Smooth muscle cell (in vitro differentiated cells): Measurements from ENCODE around the gene FOXN1. TPM values are rescaled to one million over a fixed set of nuclear protein-coding genes. Genes with fewer than 3 reads are reported as not detected.

ENCODE experiments used
- DNase-seq: peaks from one replicate; lab custom pipeline; 2025; ENCODE audit not compliant: unreplicated experiment; lab: John Stamatoyannopoulos, UW
- H2AFZ ChIP-seq: fragments of 200-600 bp; sonication (generic); 2 replicates; pipeline ENCODE4 v1.6.0; 2016; ENCODE audit warnings: antibody characterized with exemption, low read depth, mild to moderate bottlenecking
- H3F3A ChIP-seq: fragments of 200-600 bp; sonication (generic); 2 replicates; pipeline ENCODE4 v1.6.0; 2017; ENCODE audit warnings: antibody characterized with exemption, low read depth
- H3K27ac ChIP-seq: fragments of 200-600 bp; sonication (generic); 2 replicates; pipeline ENCODE4 v1.5.1; 2016; ENCODE audit warnings: low read depth, mild to moderate bottlenecking
- H3K27me3 ChIP-seq: fragments of 200-600 bp; sonication (generic); 2 replicates; pipeline ENCODE4 v1.6.1; 2016; ENCODE audit warnings: low read depth, mild to moderate bottlenecking
- H3K36me3 ChIP-seq: fragments of 200-600 bp; sonication (generic); 2 replicates; pipeline ENCODE4 v1.5.1; 2016; ENCODE audit warnings: low read depth
- H3K4me1 ChIP-seq: fragments of 200-600 bp; sonication (generic); 2 replicates; pipeline ENCODE4 v1.5.1; 2016; ENCODE audit warnings: low read depth
- H3K4me2 ChIP-seq: fragments of 200-600 bp; sonication (generic); 2 replicates; pipeline ENCODE4 v1.6.0; 2016; ENCODE audit warnings: mild to moderate bottlenecking
- H3K4me3 ChIP-seq: fragments of 200-600 bp; sonication (generic); 2 replicates; pipeline ENCODE4 v1.5.1; 2016; ENCODE audit warnings: mild to moderate bottlenecking
- H3K79me2 ChIP-seq: fragments of 200-600 bp; sonication (generic); 2 replicates; pipeline ENCODE4 v1.6.0; 2016; ENCODE audit warnings: low read depth, mild to moderate bottlenecking
- H3K9ac ChIP-seq: fragments of 200-600 bp; sonication (generic); 2 replicates; pipeline ENCODE4 v1.6.0; 2016; ENCODE audit warnings: low read depth
- H3K9me3 ChIP-seq: fragments of 200-600 bp; sonication (generic); replicated peaks from 2 replicates; pipeline ENCODE4 v1.5.1; 2016; ENCODE audit warnings: low read depth
- H4K20me1 ChIP-seq: fragments of 200-600 bp; sonication (generic); 2 replicates; pipeline ENCODE4 v1.6.0; 2016; ENCODE audit warnings: low read depth
- WGBS: methylation state at CpG from one replicate; pipeline ENCODE4 v1.1.7; 2016; ENCODE audit warnings: low lambda C conversion rate; 5-methylcytosine and 5-hydroxymethylcytosine counted together
- polyA plus RNA-seq: library from polyadenylated mRNA; unstranded; fragments of >200 nt; fragmentation: Nextera tagmentation; extraction: Ambion mirVana; gene quantifications from 2 replicates; pipeline ENCODE4 v1.2.1, GENCODE V29; 2016
- total RNA-seq: library from RNA; depleted of rRNA; stranded (reverse); fragments of >200 nt; gene quantifications from 2 replicates; pipeline ENCODE4 v1.2.3, GENCODE V29; 2014
- TF ChIP-seq, protein P1 (sequence below): fragments of 200-600 bp; sonication (generic); IDR thresholded peaks from 2 replicates; pipeline ENCODE4 v1.5.1; 2017; ENCODE audit warnings: borderline replicate concordance, mild to moderate bottlenecking, antibody characterized with exemption; ENCODE audit not compliant: insufficient read depth, poor library complexity, severe bottlenecking

FOXN1 gene
- total and polyA plus RNA-seq, 2 experiments from 2014 or later = 0.36 TPM; not detected in 1

DNA sequence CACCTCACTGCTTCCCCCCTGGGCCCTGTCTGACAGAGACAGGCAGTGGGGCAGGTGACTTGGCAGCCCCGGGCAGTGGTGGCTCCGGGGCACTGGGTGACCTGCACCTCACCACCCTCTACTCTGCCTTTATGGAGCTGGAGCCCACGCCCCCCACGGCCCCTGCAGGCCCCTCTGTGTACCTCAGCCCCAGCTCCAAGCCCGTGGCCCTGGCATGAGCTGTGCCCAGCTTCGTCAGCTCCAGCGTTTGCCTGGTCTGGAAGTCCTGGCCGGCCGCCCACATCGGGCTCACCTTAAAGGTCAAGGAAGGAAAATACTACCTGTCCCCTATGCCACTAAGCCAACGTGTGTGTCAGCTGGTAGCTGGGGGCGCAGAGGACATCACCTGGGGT is 31.1 kb downstream of the FOXN1 start:
- Histone ChIP-seq H4K20me1 (no peaks in the 10 kb centered on the region), H3K4me1 (no peaks in the 10 kb centered on the region), H3K79me2 (no peaks in the 10 kb centered on the region), H2AFZ (no peak overlapping the region), H3K4me3 (no peak overlapping the region), H3K27ac (no peak overlapping the region), H3K4me2 (no peak overlapping the region), H3K9ac (no peak overlapping the region), H3F3A (no peaks in the 10 kb centered on the region), H3K36me3 (no peaks in the 10 kb centered on the region), H3K9me3 (no peaks in the 10 kb centered on the region), H3K27me3 (no peaks in the 10 kb centered on the region)
- 86% methylated on average over 10 of the region's 12 CpGs for WGBS
- DNase-seq = no peak
- TF ChIP-seq, protein P1, sequence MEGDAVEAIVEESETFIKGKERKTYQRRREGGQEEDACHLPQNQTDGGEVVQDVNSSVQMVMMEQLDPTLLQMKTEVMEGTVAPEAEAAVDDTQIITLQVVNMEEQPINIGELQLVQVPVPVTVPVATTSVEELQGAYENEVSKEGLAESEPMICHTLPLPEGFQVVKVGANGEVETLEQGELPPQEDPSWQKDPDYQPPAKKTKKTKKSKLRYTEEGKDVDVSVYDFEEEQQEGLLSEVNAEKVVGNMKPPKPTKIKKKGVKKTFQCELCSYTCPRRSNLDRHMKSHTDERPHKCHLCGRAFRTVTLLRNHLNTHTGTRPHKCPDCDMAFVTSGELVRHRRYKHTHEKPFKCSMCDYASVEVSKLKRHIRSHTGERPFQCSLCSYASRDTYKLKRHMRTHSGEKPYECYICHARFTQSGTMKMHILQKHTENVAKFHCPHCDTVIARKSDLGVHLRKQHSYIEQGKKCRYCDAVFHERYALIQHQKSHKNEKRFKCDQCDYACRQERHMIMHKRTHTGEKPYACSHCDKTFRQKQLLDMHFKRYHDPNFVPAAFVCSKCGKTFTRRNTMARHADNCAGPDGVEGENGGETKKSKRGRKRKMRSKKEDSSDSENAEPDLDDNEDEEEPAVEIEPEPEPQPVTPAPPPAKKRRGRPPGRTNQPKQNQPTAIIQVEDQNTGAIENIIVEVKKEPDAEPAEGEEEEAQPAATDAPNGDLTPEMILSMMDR = no peak

DNA sequence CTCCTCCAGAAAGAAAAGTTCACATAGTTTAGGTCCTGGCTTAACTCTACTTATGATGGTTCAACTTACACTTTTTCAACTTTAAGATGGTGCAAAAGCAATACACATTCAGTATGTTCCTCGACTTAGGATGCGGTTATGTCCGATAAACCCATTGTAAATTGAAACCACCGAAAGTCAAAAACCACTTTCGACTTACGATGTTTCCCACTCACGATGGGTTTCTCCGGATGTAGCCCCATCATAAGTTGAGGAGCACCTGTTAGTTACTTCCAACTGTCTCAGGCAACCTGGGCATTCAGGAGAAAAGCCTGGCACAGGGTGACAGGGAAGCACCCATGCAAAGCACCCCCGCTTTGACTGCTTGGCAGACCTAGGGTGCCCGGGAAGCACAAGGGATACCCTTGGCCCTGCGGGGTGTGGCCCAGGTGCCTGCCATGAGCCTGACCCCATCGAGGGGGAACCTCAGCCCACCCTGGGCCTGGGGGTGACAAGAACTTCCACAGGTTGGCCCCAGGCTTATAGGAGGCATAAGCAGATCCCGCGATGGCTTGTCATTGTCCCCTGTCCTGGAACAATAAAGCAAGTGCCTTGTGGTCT is 32.2 kb downstream of the FOXN1 start:
- Histone ChIP-seq H3K27ac (no peak overlapping the region), H3K9me3 (no peaks in the 10 kb centered on the region), H3K4me1 (no peaks in the 10 kb centered on the region), H3K36me3 (no peaks in the 10 kb centered on the region), H3K79me2 (no peaks in the 10 kb centered on the region), H4K20me1 (no peaks in the 10 kb centered on the region), H3K9ac (no peak overlapping the region), H3F3A (no peaks in the 10 kb centered on the region), H3K4me2 (no peak overlapping the region), H2AFZ (no peak overlapping the region), H3K27me3 (no peaks in the 10 kb centered on the region), H3K4me3 (no peak overlapping the region)
- no peak for DNase-seq
- TF ChIP-seq, protein P1 = no peak
- 94% methylated on average over 14 of the region's 14 CpGs for WGBS

GRCh38 chr17:28540231-28540630 is 34.1 kb downstream of the FOXN1 start:
- no peak for DNase-seq
- H3F3A ChIP-seq = no peaks in the 10 kb centered on the region
- H3K27ac ChIP-seq = no peak overlapping the region
- no peak overlapping the region for H3K4me3 ChIP-seq
- no peak overlapping the region for H2AFZ ChIP-seq
- H3K27me3 ChIP-seq = no peaks in the 10 kb centered on the region
- TF ChIP-seq, protein P1 = no peak
- H3K4me2 ChIP-seq = no peak overlapping the region
- no peaks in the 10 kb centered on the region for H3K36me3 ChIP-seq
- no peak overlapping the region for H3K9ac ChIP-seq
- H3K9me3 ChIP-seq = no peaks in the 10 kb centered on the region
- no peaks in the 10 kb centered on the region for H3K4me1 ChIP-seq
- no peaks in the 10 kb centered on the region for H4K20me1 ChIP-seq
- WGBS = 87% methylated on average over 4 of the region's 4 CpGs
- no peaks in the 10 kb centered on the region for H3K79me2 ChIP-seq

DNA sequence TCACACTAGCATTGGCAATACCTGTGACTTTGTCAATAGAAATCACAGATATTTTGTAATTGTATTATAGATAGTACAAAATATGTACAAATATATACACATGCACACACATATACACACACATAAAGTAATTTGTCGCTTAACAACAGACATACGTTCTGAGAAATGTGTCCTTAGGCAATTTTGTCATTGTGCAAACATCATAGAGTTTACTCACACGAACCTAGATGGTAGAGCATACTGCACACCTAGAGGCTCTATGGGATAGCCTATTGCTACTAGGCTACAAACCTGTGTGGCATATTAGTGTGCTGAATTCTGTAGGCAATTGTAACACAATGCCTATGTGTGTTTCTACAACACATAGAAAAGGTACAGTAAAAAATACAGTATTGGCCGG is 35.3 kb downstream of the FOXN1 start:
- TF ChIP-seq, protein P1 = no peak

More for the DNA sequence above, 35.3 kb downstream of the FOXN1 start:
- Histone ChIP-seq H3F3A (no peaks in the 10 kb centered on the region), H3K4me3 (no peak overlapping the region), H3K79me2 (no peaks in the 10 kb centered on the region), H3K4me1 (no peaks in the 10 kb centered on the region), H3K9ac (no peak overlapping the region), H3K27me3 (no peaks in the 10 kb centered on the region), H4K20me1 (no peaks in the 10 kb centered on the region), H3K4me2 (no peak overlapping the region), H3K27ac (no peak overlapping the region), H3K36me3 (no peaks in the 10 kb centered on the region), H3K9me3 (no peaks in the 10 kb centered on the region), H2AFZ (no peak overlapping the region)
- no peak for DNase-seq
- WGBS = 95% methylated on average over 4 of the region's 4 CpGs
